Thyroid gland (tissue), 4 donors: ENCODE measurements around the gene KRTAP16-1. TPM values are rescaled to one million over a fixed set of nuclear protein-coding genes. Genes with fewer than 3 reads are reported as not detected.

ENCODE experiments used
- DNase-seq, 2 donors: peaks; one replicate each; pipeline ENCODE4 v3.0.0-alpha.2; 2019
- H3K27ac ChIP-seq, 3 donors: fragments of 200-600 bp; sonication (generic); 1 replicate in 2 of 3; 2 replicates in 1 of 3; pipeline ENCODE4 v1.5.1; 2016 to 2019; ENCODE audit warnings: mild to moderate bottlenecking in 1 of 3, moderate library complexity in 1 of 3
- H3K27me3 ChIP-seq: fragments of 200-600 bp; sonication (generic); one replicate; pipeline ENCODE4 v1.5.1; 2019
- H3K36me3 ChIP-seq, 2 donors: fragments of 200-600 bp; sonication (generic); one replicate each; pipeline ENCODE4 v1.5.1; 2016 to 2019
- H3K4me1 ChIP-seq, 2 donors: fragments of 200-600 bp; sonication (generic); one replicate each; pipeline ENCODE4 v1.5.1; 2017 to 2019
- H3K4me3 ChIP-seq, 3 donors: fragments of 200-600 bp; sonication (generic); replicated peaks in 1 of 3; 1 replicate in 2 of 3; 2 replicates in 1 of 3; pipeline ENCODE4 v1.5.1; 2016; ENCODE audit warnings: mild to moderate bottlenecking in 1 of 3
- H3K9me3 ChIP-seq: fragments of 200-600 bp; sonication (generic); one replicate; pipeline ENCODE4 v1.5.1; 2017
- CTCF ChIP-seq, 6 experiments: fragments of 200-600 bp in 3 of 6; fragments of 450-650 bp in 3 of 6; sonication (generic) in 3 of 6; IDR thresholded peaks; one replicate each; pipeline ENCODE4 v1.5.1; 2016 to 2019; ENCODE audit warnings: antibody characterized with exemption in 6 of 6, mild to moderate bottlenecking in 2 of 6, inconsistent platforms in 1 of 6, moderate library complexity in 1 of 6
- POLR2A ChIP-seq, 2 donors: fragments of 450-650 bp; IDR thresholded peaks; one replicate each; pipeline ENCODE4 v1.6.1; 2017; ENCODE audit warnings: antibody characterized with exemption in 2 of 2, mild to moderate bottlenecking in 2 of 2, moderate library complexity in 1 of 2
- WGBS, 2 donors: methylation state at CpG; one replicate each; pipeline ENCODE4 v1.1.5; 2017; 5-methylcytosine and 5-hydroxymethylcytosine counted together
- intact Hi-C: fragments of 100-400 bp; cut with DNase I; formaldehyde crosslinking; loops from one replicate; pipeline ENCODE4 v1.15.1; 2023
- total RNA-seq, 4 donors: library from RNA; depleted of rRNA; stranded (reverse); fragments of >200 nt; gene quantifications; one replicate each; pipeline ENCODE4 v1.2.3, GENCODE V29; 2016

The KRTAP16-1 gene
- total RNA-seq, 4 donors from 2014 or later, result not detected

- intact Hi-C loops, result no loop called here
Measured at GRCh38 chr17:41298458-41299135, 10.5 kb downstream of the KRTAP16-1 start.

GRCh38 chr17:41296846-41297245 is 12.3 kb downstream of the KRTAP16-1 start:
- intact Hi-C loops, result no loop called here
- no peak for DNase-seq
- WGBS, 2 donors, result 87 to 90% methylated on average over 1 of the region's 1 CpG
- no peak overlapping the region for H3K27ac ChIP-seq
- no peaks in the 10 kb centered on the region for H3K4me1 ChIP-seq
- H3K36me3 ChIP-seq, result no peaks in the 10 kb centered on the region
- no peak overlapping the region for H3K4me3 ChIP-seq
- TF ChIP-seq CTCF (IDR thresholded peaks at IDR 0.05) (no peak), POLR2A (IDR thresholded peaks at IDR 0.05) (no peak)
- no peaks in the 10 kb centered on the region for H3K27me3 ChIP-seq
- no peaks in the 10 kb centered on the region for H3K9me3 ChIP-seq

More at GRCh38 chr17:41298458-41299135, 10.5 kb downstream of the KRTAP16-1 start:
- no peaks in the 10 kb centered on the region for H3K9me3 ChIP-seq
- DNase-seq, result no peak
- 90% methylated on average over 20 of the region's 20 CpGs for WGBS, 2 donors
- no peaks in the 10 kb centered on the region for H3K27me3 ChIP-seq
- H3K4me3 ChIP-seq, result no peak overlapping the region
- H3K27ac ChIP-seq, result no peak overlapping the region
- TF ChIP-seq POLR2A (IDR thresholded peaks at IDR 0.05) (no peak), CTCF (IDR thresholded peaks at IDR 0.05) (no peak)
- no peaks in the 10 kb centered on the region for H3K4me1 ChIP-seq
- no peaks in the 10 kb centered on the region for H3K36me3 ChIP-seq

GRCh38 chr17:41294016-41294415 is 15.1 kb downstream of the KRTAP16-1 start:
- H3K27me3 ChIP-seq, result no peaks in the 10 kb centered on the region
- H3K36me3 ChIP-seq, result no peaks in the 10 kb centered on the region
- H3K4me3 ChIP-seq, result no peak overlapping the region
- intact Hi-C loops, result no loop called here
- 78 to 80% methylated on average over 1 of the region's 1 CpG for WGBS, 2 donors
- no peak overlapping the region for H3K27ac ChIP-seq
- DNase-seq, result no peak
- H3K4me1 ChIP-seq, result peaks cover 0 to 5% of the 10 kb centered on the region in 2 donors
- no peak for TF ChIP-seq CTCF (IDR thresholded peaks at IDR 0.05)
- no peak for TF ChIP-seq POLR2A (IDR thresholded peaks at IDR 0.05)
- no peaks in the 10 kb centered on the region for H3K9me3 ChIP-seq

GRCh38 chr17:41287050-41287449 is 22.1 kb downstream of the KRTAP16-1 start:
- TF ChIP-seq CTCF (IDR thresholded peaks at IDR 0.05), result no peak
- no peak for TF ChIP-seq POLR2A (IDR thresholded peaks at IDR 0.05)
- H3K4me3 ChIP-seq, result no peak overlapping the region
- no peaks in the 10 kb centered on the region for H3K27me3 ChIP-seq
- DNase-seq, result no peak
- peaks cover 0 to 5% of the 10 kb centered on the region in 2 donors for H3K4me1 ChIP-seq
- H3K9me3 ChIP-seq, result no peaks in the 10 kb centered on the region
- intact Hi-C loops, result no loop called here
- H3K27ac ChIP-seq, result no peak overlapping the region
- WGBS, 2 donors, result 89 to 91% methylated on average over 3 of the region's 3 CpGs
- H3K36me3 ChIP-seq, result no peaks in the 10 kb centered on the region

- intact Hi-C loops, result no loop called here
- no peaks in the 10 kb centered on the region for H3K36me3 ChIP-seq
- no peak overlapping the region for H3K4me3 ChIP-seq
- no peaks in the 10 kb centered on the region for H3K9me3 ChIP-seq
- no peaks in the 10 kb centered on the region for H3K27me3 ChIP-seq
- no peak for TF ChIP-seq POLR2A (IDR thresholded peaks at IDR 0.05)
- no peak for TF ChIP-seq CTCF (IDR thresholded peaks at IDR 0.05)
- no peaks in the 10 kb centered on the region for H3K4me1 ChIP-seq
- no peak overlapping the region for H3K27ac ChIP-seq
- 54 to 63% methylated on average over 2 of the region's 2 CpGs for WGBS, 2 donors
- no peak for DNase-seq
Measured at GRCh38 chr17:41284546-41284945, 24.6 kb downstream of the KRTAP16-1 start.
